GM19043 (cell line): ENCODE results near the gene CUTA.
"Not testable (repeated sequence)": the region's sequence is repeated elsewhere in the genome, so short reads cannot be mapped to it uniquely, and the experiment has no call there.

Source experiments
- ATAC-seq: cut with Tn5 transposase; IDR thresholded peaks from one replicate; pipeline ENCODE4 v1.9.1; 2021; ENCODE audit warnings: low read depth; ENCODE audit not compliant: unreplicated experiment

The CUTA gene

DNA sequence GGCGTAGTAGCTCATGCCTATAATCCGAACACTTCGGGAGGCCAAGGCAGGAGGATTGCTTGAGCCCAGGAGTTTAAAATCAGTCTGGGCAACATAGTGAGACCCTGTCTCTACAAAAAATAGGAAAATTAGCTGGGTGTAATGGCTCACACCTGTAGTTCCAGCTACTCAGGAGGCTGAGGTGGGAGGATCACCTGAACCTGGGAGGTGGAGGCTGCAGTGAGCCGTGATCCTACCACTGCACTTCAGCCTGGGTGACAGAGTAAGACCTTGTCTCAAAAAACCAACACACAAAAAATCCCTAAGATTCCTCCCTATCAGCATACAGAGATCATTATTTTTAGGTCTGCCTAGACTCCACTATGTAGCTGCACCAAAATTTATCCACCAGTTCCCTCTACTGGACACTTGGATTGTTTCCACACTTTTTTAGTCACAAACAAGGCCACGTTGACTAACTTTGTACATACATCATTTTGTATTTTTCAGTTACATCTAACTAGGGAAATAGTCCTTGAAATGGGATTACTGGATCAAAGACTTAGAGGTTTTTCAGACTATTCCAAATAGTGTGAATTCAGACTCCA lies 10.7 kb downstream of the CUTA start:
- ATAC-seq = no peak

DNA sequence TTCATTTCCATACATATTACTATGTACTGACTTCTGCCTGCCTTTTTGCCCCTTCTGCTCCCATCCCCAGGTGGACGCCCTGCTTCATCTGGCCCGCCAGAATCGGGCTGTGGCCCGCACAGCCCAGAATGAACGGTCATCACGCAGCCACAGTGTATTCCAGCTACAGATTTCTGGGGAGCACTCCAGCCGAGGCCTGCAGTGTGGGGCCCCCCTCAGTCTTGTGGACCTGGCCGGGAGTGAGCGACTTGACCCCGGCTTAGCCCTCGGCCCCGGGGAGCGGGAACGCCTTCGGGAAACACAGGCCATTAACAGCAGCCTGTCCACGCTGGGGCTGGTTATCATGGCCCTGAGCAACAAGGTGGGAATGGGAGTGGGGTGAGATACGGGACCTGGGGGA lies 11.8 kb downstream of the CUTA start:
- ATAC-seq = no peak

- ATAC-seq = no peak
These were observed 12.4 kb downstream of the CUTA start for GRCh38 chr6:33405386-33405940.

- no peak for ATAC-seq
These were observed 13.0 kb downstream of the CUTA start for GRCh38 chr6:33404884-33405283.

- not testable (repeated sequence) for ATAC-seq
These were observed 18.0 kb downstream of the CUTA start for GRCh38 chr6:33399881-33400280.

- not testable (repeated sequence) for ATAC-seq
These were observed 19.3 kb downstream of the CUTA start for GRCh38 chr6:33398601-33399000.

DNA sequence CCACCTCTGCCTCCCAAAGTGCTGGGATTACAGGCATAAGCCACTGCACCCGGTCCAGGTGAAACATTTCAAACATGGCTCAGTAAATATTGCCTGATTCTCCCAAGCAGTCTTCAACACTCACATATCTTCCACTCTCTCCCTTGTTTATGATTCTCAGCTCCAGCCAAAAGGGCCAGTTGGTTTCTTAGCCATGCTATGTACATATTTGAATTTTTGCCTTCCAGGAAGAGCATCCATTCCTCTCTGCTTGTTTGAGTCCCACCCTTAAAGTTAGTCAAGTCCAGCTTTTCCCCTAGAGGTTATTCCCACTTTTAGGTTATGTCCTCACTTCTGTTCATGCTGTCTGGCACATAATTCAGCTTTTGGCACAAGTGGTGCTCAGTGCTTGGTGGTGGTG lies 20.4 kb downstream of the CUTA start:
- ATAC-seq = no peak

- ATAC-seq = no peak
These were observed 24.9 kb downstream of the CUTA start for GRCh38 chr6:33392979-33393378.

GRCh38 chr6:33392595-33392948 lies 25.3 kb downstream of the CUTA start:
- no peak for ATAC-seq

- no peak for ATAC-seq
These were observed 25.8 kb downstream of the CUTA start for GRCh38 chr6:33391922-33392594.

DNA sequence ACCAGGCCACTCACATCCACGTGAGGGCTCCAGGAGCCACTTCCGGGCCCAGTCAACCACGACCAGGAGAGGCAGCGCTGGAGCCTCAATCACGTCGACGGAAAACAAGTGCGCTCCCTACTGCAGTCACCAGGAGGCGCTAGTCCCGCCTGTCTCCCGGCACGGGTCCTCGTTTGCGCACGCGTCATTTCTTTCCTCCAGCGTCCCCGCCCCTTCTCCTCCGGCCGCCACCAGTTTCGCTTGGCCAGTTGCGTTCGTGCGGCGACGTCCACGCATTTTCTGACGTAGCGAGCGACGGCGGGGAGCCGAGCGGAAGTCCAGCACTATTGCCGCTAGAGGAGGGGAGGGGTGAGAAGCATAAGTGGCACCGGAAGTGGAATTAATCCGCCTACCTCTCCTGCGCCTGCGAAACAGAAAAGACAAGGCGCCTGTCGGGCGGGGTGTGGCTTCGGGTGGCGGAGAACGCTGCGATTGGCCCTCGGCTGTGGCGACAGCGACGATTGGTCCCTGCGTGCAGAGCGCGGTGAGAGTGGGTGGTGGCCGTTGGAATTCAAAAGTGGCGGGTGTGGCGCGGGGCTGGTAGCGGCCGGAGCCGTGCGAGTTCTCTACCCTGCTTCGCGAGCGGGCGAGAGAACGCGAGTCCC lies 26.5 kb downstream of the CUTA start, which contains the start of gene KIFC1:
Gene KIFC1, plus strand, starts transcription at position 546 of the 644 bp plus-strand sequence. CDS start 163 bp downstream, outside the sequence.
- ATAC-seq = peak; percentile 91

GRCh38 chr6:33390767-33391277 lies 27.1 kb downstream of the CUTA start:
- ATAC-seq = no peak

- no peak for ATAC-seq
These were observed 27.7 kb downstream of the CUTA start for GRCh38 chr6:33390173-33390572.

DNA sequence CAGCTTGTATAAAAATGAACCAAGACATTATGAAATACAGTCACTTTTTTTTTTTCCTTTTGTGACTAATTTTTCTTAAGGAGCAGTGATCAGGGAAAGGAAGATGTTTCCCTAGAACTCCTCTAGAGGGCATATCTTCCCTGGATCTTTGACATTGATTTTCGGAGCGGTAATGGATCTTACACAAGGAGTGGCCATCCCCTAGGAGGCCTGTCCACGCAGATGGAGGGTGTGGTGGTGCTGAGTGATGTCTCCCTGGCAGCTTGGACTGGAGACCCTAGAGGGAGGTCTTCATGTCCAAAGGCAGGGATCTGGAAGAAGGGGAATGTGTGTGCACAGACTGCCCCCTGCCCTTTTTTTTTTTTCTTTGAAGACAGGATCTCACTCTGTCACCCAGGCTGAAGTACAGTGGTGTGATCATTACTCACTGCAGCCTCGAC lies 33.3 kb downstream of the CUTA start:
- no peak for ATAC-seq

- ATAC-seq = no peak
These were observed 34.3 kb downstream of the CUTA start for GRCh38 chr6:33383427-33384185.

DNA sequence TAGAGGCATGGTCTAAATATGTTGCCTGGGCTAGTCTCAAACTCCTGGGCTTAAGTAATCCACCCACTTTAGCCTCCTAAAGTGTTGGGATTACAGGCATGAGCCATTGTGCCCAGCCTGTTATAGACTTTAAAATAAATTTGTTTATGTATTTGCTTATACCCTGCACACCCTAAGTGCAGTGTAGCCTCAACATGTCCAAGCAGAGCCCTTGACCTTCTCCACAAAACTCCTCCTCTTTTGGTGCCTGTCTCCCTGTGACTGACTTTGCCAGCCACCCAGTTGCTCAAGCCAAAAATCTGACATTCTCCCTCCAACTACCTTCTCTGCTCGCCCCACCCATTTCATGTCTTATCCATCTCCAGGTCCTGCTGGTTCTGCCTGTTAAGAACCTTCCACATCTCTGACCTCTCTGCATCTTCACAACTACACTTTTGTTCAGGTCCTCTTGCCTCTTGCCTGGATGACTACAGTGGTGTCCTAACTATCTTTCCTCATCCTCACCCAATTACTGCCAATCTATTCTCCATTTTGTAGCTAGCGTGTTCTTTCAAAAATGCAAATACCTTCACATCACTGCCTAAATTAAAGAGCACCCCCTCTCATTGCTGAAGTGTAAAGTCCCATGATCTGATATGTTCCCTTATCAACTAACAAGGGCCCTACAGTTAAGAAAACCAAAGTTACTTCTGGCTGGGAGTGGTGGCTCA lies 37.5 kb downstream of the CUTA start:
- ATAC-seq = no peak

- not testable (repeated sequence) for ATAC-seq
These were observed 38.7 kb downstream of the CUTA start for GRCh38 chr6:33379184-33379583.

DNA sequence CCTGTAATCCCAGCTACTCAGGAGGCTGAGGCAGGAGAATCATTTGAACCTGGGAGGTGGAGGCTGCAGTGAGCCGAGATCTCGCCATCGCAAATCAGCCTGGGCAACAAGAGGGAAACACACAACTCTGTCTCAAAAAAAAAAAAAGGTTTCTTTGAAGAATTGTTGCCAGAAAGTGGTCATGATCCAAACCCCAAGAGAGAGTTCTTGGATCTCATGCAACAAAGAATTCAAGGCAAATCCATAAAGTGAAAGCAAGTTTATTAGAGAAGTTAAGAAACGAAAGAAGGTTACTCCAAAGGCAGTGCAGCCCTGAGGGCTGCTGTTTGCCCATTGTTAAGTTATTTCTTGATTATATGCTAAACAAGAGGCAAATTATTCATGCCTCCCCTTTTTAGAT lies 40.7 kb downstream of the CUTA start:
- no peak for ATAC-seq

- no peak for ATAC-seq
These were observed 42.7 kb downstream of the CUTA start for GRCh38 chr6:33375143-33375671.
